WTC11 (cell line): ENCODE measurements around the gene NRAP. TPM values are rescaled to one million over a fixed set of nuclear protein-coding genes. Genes with fewer than 3 reads are reported as not detected.

Experiments
- ATAC-seq: fragments of 200-7000 bp; cut with Tn5 transposase; 2 replicates; pipeline ENCODE4 v1.10.0; 2021; ENCODE audit warnings: mild to moderate bottlenecking, moderate library complexity
- CTCF ChIA-PET: fragments of 300-600 bp; sonication (Branson Sonifier 250); formaldehyde crosslinking; loops from one replicate; lab custom pipeline; 2021; ENCODE audit warnings: antibody characterized with exemption; lab: Charles Lee
- POLR2A ChIA-PET: fragments of 350-600 bp; sonication (Branson Sonifier 250); formaldehyde crosslinking; loops from one replicate; lab custom pipeline; 2021; ENCODE audit warnings: antibody characterized with exemption; lab: Charles Lee
- DNase-seq: peaks from one replicate; pipeline ENCODE4 v3.0.0; 2021; ENCODE audit warnings: low spot score
- H3K27ac Mint-ChIP-seq: 2 replicates; pipeline ENCODE4 v1.8.0; 2021; ENCODE audit warnings: mixed read lengths
- H3K27me3 Mint-ChIP-seq: 2 replicates; pipeline ENCODE4 v1.8.0; 2021; ENCODE audit warnings: low read depth, mild to moderate bottlenecking, moderate library complexity, mixed read lengths
- H3K36me3 Mint-ChIP-seq: 2 replicates; pipeline ENCODE4 v1.8.0; 2021; ENCODE audit warnings: mixed read lengths
- H3K4me1 Mint-ChIP-seq: 2 replicates; pipeline ENCODE4 v1.8.0; 2022; ENCODE audit warnings: mixed read lengths
- H3K4me3 Mint-ChIP-seq: 2 replicates; pipeline ENCODE4 v1.8.0; 2021; ENCODE audit warnings: mild to moderate bottlenecking, moderate library complexity, mixed read lengths
- H3K9me3 Mint-ChIP-seq: 2 replicates; pipeline ENCODE4 v1.8.0; 2021; ENCODE audit warnings: mixed read lengths
- AFF4 ChIP-seq: sonication (generic); formaldehyde crosslinking; IDR thresholded peaks from 2 replicates; pipeline ENCODE4 v1.8.1; 2023; ENCODE audit warnings: mild to moderate bottlenecking, missing genetic modification reagents, borderline replicate concordance
- E2F5 ChIP-seq: sonication (generic); formaldehyde crosslinking; IDR thresholded peaks from 2 replicates; pipeline ENCODE4 v1.8.1; 2022; ENCODE audit warnings: mild to moderate bottlenecking, moderate library complexity, missing genetic modification reagents
- ERG ChIP-seq: fragments of 250-450 bp; sonication (Bioruptor Pico); IDR thresholded peaks from 2 replicates; pipeline ENCODE4 v1.8.0; 2021; ENCODE audit warnings: mild to moderate bottlenecking
- HMGA2 ChIP-seq: fragments of 250-450 bp; sonication (Bioruptor Pico); IDR thresholded peaks from 2 replicates; pipeline ENCODE4 v1.4.0; 2021; ENCODE audit warnings: mild to moderate bottlenecking, moderate library complexity
- NFATC4 ChIP-seq: fragments of 250-450 bp; sonication (Bioruptor Pico); IDR thresholded peaks from 2 replicates; pipeline ENCODE4 v1.9.0; 2021; ENCODE audit warnings: mild to moderate bottlenecking
- SOX15 ChIP-seq: fragments of 250-450 bp; sonication (Bioruptor Pico); IDR thresholded peaks from 2 replicates; pipeline ENCODE4 v1.9.0; 2021; ENCODE audit warnings: mild to moderate bottlenecking
- ZBTB21 ChIP-seq: sonication (generic); formaldehyde crosslinking; IDR thresholded peaks from 2 replicates; pipeline ENCODE4 v1.8.1; 2023; ENCODE audit warnings: mild to moderate bottlenecking, missing genetic modification reagents, borderline replicate concordance
- ZNF263 ChIP-seq: sonication (generic); formaldehyde crosslinking; IDR thresholded peaks from 2 replicates; pipeline ENCODE4 v1.8.1; 2022; ENCODE audit warnings: low read depth, mild to moderate bottlenecking, moderate library complexity, missing genetic modification reagents
- total RNA-seq: library from RNA; stranded (reverse); gene quantifications from 3 replicates; pipeline ENCODE4 v1.2.3, GENCODE V29; 2021
- TF ChIP-seq, protein P1 (sequence below): sonication (generic); formaldehyde crosslinking; IDR thresholded peaks from 2 replicates; pipeline ENCODE4 v1.8.0; 2023; ENCODE audit warnings: mild to moderate bottlenecking, missing genetic modification reagents
- TF ChIP-seq, protein P2 (sequence below): fragments of 250-450 bp; sonication (Bioruptor Pico); IDR thresholded peaks from 2 replicates; pipeline ENCODE4 v1.9.0; 2021; ENCODE audit warnings: mild to moderate bottlenecking, borderline replicate concordance
- TF ChIP-seq, protein P3 (sequence below): sonication (generic); formaldehyde crosslinking; IDR thresholded peaks from 2 replicates; pipeline ENCODE4 v1.8.1; 2023; ENCODE audit warnings: mild to moderate bottlenecking, missing genetic modification reagents, moderate library complexity

The NRAP gene
- total RNA-seq, 1 experiment from 2014 or later: not detected

DNA sequence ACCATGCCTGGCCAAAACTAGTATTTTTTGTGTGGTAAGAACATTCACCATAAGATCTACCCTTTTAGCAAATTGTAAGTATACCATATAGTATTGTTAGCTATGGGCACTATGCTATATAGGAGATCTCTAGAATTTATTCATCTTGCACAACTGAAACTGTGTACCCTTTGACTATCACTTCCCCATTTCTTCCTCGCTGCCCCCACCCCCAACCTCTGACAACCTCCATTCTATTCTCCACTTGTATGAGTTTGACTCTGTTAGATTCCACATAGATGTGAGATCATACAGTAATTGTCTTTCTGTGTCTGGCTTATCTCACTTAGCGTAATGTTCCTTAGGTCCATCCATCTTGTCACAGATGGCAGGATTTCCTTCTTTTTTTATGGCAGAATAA, 19.5 kb upstream of the NRAP start:
- H3K27ac Mint-ChIP-seq: no peak overlapping the region
- ATAC-seq: no peak
- ChIA-PET POLR2A (no interaction called here), CTCF (no interaction called here)
- no peak for DNase-seq
- TF ChIP-seq ERG (no peak), ZNF263 (CRISPR knock-in tag) (no peak), SOX15 (CRISPR knock-in tag) (no peak), AFF4 (CRISPR knock-in tag) (no peak), NFATC4 (CRISPR knock-in tag) (no peak), ZBTB21 (CRISPR knock-in tag) (no peak), HMGA2 (CRISPR knock-in tag) (no peak), E2F5 (CRISPR knock-in tag) (no peak)
- TF ChIP-seq, protein P1, sequence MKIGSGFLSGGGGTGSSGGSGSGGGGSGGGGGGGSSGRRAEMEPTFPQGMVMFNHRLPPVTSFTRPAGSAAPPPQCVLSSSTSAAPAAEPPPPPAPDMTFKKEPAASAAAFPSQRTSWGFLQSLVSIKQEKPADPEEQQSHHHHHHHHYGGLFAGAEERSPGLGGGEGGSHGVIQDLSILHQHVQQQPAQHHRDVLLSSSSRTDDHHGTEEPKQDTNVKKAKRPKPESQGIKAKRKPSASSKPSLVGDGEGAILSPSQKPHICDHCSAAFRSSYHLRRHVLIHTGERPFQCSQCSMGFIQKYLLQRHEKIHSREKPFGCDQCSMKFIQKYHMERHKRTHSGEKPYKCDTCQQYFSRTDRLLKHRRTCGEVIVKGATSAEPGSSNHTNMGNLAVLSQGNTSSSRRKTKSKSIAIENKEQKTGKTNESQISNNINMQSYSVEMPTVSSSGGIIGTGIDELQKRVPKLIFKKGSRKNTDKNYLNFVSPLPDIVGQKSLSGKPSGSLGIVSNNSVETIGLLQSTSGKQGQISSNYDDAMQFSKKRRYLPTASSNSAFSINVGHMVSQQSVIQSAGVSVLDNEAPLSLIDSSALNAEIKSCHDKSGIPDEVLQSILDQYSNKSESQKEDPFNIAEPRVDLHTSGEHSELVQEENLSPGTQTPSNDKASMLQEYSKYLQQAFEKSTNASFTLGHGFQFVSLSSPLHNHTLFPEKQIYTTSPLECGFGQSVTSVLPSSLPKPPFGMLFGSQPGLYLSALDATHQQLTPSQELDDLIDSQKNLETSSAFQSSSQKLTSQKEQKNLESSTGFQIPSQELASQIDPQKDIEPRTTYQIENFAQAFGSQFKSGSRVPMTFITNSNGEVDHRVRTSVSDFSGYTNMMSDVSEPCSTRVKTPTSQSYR (CRISPR knock-in tag): no peak
- TF ChIP-seq, protein P2, sequence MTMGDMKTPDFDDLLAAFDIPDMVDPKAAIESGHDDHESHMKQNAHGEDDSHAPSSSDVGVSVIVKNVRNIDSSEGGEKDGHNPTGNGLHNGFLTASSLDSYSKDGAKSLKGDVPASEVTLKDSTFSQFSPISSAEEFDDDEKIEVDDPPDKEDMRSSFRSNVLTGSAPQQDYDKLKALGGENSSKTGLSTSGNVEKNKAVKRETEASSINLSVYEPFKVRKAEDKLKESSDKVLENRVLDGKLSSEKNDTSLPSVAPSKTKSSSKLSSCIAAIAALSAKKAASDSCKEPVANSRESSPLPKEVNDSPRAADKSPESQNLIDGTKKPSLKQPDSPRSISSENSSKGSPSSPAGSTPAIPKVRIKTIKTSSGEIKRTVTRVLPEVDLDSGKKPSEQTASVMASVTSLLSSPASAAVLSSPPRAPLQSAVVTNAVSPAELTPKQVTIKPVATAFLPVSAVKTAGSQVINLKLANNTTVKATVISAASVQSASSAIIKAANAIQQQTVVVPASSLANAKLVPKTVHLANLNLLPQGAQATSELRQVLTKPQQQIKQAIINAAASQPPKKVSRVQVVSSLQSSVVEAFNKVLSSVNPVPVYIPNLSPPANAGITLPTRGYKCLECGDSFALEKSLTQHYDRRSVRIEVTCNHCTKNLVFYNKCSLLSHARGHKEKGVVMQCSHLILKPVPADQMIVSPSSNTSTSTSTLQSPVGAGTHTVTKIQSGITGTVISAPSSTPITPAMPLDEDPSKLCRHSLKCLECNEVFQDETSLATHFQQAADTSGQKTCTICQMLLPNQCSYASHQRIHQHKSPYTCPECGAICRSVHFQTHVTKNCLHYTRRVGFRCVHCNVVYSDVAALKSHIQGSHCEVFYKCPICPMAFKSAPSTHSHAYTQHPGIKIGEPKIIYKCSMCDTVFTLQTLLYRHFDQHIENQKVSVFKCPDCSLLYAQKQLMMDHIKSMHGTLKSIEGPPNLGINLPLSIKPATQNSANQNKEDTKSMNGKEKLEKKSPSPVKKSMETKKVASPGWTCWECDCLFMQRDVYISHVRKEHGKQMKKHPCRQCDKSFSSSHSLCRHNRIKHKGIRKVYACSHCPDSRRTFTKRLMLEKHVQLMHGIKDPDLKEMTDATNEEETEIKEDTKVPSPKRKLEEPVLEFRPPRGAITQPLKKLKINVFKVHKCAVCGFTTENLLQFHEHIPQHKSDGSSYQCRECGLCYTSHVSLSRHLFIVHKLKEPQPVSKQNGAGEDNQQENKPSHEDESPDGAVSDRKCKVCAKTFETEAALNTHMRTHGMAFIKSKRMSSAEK (CRISPR knock-in tag): no peak
- TF ChIP-seq, protein P3, sequence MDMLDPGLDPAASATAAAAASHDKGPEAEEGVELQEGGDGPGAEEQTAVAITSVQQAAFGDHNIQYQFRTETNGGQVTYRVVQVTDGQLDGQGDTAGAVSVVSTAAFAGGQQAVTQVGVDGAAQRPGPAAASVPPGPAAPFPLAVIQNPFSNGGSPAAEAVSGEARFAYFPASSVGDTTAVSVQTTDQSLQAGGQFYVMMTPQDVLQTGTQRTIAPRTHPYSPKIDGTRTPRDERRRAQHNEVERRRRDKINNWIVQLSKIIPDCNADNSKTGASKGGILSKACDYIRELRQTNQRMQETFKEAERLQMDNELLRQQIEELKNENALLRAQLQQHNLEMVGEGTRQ: no peak
- H3K27me3 Mint-ChIP-seq: peaks cover 15% of the 10 kb centered on the region
- H3K9me3 Mint-ChIP-seq: peaks cover 39% of the 10 kb centered on the region
- no peak overlapping the region for H3K4me3 Mint-ChIP-seq
- peaks cover 14% of the 10 kb centered on the region for H3K4me1 Mint-ChIP-seq
- peaks cover 22% of the 10 kb centered on the region for H3K36me3 Mint-ChIP-seq
